Fibroblast of skin of right biceps (primary cell): ENCODE measurements around the gene ZNF618.
A peak's percentile ranks its signal among the peaks of the same experiment; 100 is the strongest.

Experiments used
- DNase-seq: peaks from one replicate; pipeline ENCODE4 v3.0.0-alpha.2; 2013

Gene ZNF618

DNA sequence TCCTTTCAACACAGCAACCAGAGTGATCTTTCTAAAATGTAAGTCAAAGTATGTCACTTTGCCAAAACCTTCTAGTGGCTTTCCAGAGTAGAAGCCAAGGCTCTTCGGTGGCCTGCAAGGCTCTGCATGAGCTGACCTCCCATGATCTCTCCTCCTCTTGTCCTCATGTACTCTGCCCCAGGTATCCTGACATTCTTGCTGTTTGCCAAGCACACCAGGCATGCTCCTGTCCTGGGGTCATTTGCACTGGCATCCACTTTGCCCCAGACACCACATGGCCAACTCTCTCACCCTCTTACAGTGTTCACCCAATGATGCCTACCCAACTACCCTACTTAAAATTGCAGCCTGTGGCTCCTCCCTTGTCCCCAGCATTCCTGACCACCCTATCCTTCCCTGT lies 86.3 kb downstream of the ZNF618 start:
- no peak for DNase-seq

DNA sequence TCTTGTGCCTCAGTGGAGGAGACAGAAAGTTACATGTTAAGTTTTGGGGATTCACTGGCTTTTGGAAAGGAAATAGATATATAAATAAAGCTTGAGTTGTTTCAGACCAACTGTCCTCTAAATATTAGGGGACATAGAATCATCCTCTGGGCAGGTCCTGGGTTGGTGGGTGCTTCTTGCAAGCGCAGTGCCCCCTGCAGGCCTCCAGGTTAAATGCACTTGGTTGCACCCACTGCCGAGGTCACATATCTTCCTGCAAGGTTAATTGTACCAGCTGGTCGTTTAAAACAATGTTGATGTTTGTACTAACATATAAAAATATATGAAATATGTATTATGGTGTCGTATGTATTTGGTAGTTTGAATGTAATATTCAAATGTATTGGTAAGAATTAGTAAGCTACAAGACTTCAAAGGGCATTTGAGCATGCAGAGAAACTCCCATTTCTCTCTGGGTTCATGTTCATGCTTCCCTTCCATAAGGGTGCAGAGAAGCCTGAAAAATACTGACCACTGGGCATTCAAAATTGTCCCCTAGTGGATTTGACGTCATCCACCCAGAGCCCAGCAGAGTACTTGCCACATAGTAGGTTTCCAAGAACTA lies 87.0 kb downstream of the ZNF618 start:
- peak; percentile 39 for DNase-seq

DNA sequence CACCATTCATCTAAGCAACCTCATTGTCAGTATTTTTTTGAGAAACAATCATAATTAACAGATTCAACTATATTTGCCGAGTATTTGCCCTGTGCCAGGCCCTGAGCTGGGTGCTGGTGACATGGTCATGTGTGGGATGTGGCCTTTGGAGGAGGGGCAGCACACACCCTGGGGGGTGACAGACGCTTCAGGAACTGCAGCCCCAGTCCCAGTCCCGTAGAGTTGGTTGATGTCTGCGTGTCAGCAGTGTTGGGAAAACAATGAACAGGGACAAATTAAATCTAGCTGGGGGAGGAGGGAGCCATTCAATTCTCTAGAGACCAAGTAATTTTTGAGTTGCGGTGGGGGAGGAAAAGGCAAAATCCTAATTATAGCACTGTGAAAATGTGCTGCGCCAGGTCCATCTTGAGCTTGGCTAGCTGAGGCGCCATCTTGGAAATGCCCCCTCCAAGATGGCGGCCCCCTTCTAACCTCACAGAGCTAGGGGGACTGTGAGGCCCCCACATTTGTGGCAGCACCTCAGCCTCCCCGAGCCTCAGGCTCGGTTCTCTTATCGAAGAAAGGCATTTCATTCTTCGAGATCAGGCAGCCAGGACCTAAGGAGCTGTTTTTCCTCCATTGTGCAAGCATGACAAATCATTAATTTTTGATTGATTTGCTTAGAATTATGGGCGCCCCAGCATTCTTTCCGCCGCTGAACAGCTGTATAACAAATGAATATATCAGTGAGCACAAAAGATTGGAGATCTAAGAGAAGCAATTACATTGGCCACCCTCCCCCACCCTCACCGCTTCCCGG lies 87.8 kb downstream of the ZNF618 start:
- DNase-seq, result peak; percentile 62

DNA sequence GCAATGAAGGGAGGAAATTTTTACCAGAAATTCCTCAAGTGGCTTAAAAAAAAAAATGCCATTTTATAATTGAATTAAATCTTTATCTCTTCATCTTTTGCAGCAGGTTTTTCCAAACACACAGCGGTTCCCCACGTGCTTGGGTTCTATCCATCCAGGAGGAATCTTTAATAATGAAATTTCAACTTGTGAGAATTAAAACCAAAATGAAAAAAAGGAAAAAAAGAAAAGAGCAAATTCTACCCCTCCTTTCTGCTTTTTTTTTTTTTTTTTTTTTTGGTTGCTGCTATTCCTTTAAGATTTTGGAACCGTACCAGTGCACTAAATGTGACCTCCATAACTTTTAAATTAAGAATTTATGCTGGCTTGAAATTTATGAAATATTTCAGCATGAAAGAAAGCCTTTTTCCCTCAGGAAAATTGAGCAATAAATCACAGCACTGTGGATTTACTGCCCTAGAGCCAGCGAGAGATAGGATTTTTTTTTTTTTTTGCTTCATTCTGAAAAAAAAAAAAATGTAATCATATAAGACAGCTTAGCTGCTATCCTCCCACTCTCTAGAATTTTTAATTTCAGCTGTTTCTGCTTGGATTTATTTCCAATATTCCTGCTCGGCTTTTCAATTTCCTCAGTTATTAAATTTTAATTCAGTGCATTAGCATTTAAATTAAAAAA lies 88.5 kb downstream of the ZNF618 start:
- peak; percentile 57 for DNase-seq

DNA sequence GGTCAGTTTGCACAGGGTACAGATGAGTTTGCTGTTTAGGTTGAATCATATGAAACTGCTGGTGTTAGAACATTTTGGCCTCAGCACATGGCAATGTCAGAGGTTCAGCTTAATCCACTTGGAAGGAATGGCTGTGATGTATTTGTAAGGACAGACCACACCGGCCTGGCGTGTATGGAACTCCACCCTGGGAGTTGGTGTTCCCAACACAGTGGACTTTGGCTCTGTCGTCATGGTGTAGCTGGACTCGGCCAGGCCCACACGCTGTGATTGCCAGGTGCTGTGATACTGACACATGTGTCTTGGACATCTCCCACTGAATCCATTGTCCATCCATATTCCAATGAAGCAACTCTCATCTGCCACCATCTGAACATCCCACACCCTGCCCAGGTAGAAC lies 90.3 kb downstream of the ZNF618 start:
- no peak for DNase-seq

DNA sequence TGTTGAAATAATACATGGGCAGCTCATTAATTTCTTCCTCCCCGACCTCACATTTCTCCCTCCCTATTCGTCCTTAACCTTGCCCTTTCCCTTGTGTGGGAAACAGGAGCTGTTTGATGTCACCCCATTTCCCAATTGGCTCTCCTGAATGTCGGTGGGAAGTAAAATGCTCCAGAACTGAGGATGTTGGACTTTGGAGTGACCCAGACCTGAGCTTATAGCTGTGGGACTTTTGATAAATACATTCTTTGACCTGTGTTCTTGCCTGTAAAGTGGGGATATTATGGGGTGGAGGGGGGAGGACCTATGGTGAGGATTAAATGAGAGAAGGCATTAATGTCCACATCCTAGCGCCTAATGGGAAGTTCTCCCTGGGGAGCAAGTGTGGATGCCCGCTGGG lies 91.3 kb downstream of the ZNF618 start:
- DNase-seq, result no peak

DNA sequence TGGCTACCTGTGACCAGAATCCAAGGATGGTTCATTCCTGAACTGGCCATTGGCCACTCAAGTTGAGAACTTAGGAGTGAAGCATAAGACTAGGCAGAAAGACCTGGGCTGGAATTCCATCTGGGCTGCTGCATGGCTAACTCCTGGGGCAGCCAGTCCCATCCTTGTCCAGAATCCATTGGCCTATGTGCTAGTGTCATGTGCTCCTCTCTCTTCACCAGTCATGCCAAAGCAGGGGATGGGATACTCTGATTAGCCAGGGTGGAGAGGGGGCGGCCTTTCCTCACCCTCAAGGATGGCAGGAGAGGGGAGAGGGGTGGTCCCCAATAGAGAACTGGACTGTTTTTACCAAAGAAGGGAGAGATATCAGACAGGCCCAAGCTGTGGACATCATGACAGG lies 93.2 kb downstream of the ZNF618 start:
- no peak for DNase-seq

DNA sequence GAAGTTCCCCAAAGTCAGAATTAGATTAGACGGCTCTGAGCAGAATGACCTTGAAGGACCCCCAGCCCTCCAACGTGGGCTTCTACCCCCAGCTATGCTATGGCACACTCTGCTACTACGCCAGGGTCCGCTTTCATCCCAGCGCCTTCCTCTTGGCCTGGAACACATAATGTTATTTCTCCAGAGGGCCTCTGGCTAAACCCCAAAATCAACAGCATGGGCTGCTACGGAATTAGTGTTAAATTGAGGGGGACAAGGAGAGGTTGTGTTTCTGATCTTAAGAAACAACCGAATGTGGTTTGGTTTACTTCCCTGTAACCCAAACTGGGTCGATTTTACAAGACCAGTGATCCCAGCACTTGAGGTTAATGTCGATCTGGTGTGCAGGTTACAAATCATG lies 97.1 kb downstream of the ZNF618 start:
- no peak for DNase-seq

DNA sequence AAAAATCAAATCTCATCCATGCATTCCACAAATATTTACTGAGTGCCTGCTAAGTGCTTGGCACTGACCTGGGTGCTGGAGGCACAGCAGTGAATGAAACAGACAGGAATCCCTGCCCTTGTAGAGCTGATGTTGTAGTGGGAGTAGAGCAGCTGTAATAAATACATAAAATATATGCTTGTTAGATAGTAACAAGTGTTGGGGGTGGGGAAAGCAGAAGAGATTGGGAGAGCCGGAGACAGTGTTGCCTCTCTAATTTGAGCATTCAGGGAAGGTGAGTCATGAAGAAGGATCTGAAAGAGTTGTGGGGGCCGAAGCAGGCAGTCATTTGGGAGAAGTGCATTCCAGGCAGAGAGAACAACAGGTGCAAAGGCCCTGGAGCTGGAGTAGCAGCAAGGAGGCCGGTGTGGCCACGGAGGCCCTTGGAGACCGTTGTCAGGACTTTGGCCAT lies 97.9 kb downstream of the ZNF618 start:
- DNase-seq, result peak; percentile 64

DNA sequence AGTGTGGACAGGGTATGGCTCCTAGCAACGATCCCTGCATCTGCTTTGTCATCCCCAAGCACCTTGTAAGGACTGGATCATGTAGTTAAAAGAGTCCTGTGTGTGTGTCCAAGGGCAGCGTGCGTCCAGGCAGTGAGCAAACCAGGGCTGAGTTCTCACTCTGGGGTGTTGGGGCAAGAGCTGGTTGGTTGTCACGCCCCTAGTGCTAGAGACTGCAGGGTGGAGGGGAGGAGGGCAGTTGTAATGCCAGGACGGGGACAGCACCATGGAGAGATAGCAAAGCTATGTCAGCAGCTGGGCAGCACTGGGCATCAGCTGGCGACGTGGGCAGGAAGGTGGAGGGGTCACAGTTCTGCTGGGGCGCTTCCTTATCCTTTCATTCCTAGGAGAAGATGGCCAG lies 100.8 kb downstream of the ZNF618 start:
- DNase-seq, result no peak

DNA sequence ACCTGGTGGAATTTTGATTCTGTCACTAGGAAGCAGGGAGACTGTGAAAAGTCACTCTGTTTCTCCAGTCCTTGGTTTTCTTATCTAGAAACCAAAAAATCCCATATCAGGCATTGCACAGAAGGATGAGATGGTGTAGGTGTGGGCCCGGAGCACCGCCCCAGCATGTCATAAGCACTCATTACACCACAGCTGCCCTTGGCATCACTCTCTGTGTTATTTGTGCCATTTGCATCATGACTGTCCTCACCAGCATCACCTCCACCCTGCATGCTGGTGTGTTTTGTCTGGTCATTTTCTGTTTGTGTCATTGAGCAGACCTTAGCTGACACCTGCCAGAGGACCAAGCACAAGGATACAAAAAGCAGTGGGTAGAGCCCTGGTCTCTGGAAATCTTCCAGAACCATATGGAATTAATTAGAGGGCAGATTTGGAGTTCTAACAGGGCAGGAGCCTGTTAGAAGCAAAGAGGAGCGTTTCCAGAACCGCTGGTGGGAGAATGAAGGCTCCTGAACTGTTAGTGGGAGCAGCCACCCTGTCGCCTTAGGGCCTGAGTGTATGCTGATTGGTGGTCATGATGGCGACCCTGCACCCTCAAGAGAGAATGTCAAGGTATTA lies 102.7 kb downstream of the ZNF618 start:
- DNase-seq, result peak; percentile 47

DNA sequence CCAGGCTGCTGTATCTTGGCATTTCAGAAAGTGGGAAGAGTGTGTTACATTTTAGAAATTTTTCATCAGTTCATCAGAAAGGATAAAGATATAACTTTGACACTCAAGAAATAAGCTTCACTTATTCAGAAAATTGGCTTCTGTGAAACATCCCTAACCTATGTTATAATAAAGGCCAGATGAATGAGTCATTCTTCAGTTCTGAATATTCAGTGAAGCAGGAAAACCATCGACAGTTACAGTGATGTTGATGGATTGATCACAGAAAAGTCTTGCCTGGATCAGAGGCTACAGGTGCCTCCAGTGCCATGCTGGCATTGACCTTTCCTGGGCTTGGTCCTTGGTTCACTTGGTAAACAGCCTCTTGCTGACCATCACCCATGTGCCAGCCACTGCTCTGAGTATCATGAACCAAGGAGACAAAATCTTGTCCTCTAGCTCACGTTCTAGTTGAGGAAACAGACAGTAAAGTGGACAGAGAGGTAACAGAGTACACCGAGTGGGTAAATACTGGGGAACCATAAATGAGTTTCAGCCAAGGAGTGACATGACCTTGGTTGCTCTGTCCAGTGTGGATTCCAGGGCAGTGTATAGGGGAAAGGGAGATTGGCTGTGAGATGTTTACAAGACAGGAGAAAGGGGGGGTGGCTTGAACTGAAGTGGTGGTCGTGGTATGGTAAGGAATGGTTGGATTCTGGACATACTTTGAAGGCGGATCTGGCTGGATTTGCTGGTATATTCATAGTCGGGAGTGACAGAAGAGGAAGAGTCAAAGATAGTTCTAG lies 103.4 kb downstream of the ZNF618 start:
- peak; percentile 61 for DNase-seq

DNA sequence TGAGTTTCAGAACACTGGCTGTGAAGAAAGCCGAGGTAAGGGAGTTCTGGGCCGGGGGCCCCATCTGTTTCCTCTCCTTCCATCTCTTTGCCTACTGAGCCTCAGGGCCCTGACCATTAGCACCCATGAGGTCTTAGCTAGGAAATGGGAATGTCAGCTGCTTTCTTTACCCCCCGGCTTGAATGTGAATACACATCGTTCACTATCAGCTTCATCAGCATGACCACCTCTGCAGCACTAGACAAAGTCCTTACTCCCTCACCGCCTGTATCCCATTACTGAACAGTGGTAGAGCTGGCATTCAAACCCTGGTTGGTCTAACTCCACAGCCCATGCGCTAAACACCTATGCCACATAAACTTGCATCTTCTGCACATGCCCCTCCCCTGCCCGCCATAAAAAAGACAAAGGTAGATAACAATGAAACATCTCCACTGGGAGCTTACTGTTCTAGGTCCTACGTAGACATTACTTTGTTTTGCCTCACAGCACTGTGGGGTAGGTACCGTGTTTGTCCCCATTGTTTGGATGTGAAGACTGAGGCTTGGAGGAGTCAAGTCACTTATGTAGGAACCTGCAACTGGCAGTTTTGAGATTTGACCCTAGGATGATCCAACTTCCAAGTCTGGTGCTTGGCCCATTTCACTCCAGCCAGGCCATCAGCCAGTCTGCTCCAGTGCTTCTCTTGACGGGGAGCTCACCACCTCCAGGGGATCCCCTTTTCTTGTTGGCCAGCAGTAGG lies 108.7 kb downstream of the ZNF618 start:
- no peak for DNase-seq

DNA sequence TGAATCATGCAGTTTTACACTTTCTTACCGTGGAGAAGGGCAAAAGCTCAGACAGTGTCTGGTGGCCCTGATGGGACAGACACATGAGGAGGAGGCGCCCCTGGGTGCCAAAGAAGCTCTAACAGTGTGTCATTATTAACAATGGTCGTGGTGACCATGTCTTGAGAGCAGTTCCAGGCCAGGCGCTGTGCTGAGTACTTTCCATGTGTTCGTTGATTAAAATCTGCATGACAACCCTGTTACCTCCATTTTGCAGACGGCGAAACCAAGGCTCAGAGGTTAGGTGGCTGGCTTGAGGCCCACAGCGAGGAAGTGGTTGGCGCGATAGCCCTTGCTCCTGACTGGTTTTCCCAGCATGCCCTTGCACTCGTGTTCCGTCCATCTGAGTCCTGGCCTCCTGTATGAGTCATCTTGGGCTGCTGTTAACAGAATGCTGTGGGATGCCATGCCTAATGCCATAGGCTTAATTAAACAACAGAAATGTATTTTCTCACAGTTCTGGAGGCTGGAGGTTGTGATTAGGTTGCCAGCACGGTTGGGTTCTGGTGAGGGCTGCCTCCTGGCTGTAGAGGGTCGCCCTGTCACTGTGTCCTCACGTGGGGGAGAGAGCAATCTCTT lies 110.0 kb downstream of the ZNF618 start:
- DNase-seq, result peak; percentile 36

DNA sequence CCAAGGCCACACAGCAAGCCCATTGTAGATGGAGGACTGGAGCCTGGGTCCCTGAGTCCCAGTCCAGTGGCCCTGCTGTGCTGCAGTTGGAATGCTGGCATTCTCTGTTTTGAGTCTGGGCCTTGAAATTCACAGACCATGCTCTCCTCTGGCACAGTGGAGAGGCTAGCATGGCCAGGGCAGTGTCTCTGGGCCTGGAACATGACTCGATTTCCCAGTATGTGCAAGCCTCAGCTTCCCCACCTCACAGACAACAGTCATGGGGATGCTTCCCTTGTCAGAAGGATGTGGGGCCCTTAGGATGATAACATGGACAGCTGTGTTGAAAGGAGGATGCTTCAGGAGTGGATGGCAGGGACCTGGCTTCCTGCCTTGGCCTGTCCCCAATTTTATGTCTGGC lies 110.8 kb downstream of the ZNF618 start:
- no peak for DNase-seq

DNA sequence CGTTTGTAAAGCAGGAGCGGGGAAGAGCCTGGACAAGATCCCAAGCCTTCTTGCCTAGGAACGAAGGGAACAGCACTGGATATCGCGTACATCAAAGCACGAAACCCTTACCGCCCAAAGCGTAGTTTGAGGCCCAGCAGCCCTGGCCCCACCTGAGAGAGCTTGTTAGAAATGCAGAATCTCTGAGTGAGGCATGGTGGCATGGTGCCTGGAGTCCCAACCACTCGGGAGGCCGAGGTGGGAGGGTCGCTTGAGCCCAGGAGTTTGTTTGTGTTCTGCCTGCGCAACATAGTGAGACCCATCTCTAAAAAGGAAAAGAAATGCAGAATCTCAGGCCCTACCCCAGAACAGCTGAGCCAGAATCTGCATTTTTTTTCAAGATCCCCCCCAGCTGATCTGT lies 111.4 kb downstream of the ZNF618 start:
- DNase-seq, result no peak

DNA sequence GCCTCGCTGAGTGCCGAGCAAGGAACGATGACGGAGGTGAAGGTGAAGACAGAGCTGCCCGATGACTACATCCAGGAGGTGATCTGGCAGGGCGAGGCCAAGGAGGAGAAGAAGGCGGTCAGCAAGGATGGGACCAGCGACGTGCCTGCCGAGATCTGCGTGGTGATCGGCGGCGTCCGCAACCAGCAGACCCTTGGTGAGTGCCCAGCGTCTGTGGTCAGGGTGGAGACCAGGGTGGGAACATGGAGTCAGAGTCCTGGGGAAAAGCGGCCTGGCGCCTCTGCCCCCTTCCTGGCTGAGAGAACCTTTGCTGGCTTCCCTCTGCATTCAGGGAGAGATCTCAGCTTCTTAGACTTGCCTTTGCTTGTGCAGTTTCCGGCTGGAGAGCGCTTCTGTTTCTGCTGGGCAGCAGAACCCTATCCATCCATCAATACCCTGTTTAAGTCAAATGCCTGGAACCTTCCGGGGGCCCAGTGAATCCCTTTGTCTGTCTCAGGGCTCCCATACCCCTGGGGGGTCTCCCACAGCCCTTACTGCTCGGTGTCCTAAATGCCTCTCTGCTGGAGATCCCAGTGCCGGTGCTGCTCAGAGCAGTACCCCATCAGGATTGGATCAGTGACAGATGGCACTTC lies 112.4 kb downstream of the ZNF618 start:
- no peak for DNase-seq

DNA sequence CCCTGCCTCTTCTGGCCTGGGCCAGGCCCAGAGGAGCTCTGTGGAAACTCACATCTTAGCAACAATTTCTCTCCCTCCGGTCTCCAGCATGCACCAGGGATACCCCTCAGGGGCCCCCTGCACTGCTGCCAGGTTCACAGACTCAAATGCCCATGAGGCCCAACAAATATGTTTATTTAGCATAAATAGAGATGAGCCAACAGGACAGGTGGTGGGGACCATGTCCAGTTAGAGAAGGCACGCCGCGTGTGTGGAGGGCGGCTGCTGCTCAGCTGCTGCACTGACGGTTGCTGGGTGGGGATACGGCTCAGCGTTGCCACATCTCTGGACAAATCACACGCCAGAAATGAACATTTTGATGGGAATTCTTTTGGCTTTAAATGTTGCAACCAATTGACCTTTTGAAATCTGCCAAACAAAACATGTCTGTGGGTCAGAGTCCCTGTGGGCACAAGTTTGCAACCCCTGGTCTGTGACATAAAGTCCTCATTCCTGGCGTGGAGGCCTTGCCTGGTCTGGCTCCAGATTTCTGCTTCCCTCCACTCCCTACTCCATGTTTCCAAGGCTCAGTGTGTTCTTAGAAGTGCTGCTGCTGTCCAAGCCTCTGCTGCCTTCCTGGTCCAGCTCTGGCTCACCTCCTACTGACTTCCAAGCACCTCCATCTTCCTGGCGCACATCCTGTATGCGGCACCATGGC lies 113.1 kb downstream of the ZNF618 start:
- DNase-seq, result no peak

DNA sequence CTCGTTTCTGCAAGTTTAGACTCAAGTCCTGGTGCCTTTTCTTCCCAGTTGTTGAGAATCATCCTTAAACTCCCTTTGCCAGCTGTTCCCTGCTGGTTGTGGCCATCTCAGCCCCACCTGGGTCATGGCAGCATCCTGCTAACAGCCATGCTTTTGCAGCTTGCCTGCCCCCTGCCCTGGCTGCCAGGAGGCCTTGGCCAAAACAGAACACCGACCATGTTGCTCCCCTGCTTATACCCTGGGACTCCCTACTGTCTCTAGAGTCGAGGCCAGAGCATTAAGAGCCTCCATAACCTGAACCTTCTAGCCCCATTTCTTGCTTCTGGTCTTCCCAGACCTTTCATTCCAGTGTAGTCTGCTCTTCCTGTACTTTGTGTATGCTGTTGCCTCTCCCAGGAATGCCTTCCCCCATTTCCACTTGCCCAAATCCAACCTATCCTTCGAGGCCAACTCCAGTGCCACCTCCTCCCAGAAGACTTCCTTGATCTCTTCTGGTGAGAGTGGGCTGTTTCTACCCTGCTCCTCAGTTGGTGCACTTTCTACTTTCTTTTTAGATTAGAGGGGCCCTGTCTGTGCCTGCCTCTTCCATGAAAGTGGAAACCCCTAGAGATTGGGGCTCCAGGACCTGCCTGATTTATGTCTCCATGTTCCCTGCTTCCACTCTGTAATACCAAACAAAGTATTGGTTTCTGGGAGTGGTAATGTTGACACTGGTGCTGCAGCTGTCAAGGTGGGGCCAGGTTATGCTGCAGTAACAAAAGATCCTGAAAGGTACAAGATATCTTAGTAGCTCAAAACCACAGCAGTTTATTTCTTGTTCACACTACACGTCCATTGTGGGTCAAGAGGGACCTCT lies 113.8 kb downstream of the ZNF618 start:
- DNase-seq, result no peak

DNA sequence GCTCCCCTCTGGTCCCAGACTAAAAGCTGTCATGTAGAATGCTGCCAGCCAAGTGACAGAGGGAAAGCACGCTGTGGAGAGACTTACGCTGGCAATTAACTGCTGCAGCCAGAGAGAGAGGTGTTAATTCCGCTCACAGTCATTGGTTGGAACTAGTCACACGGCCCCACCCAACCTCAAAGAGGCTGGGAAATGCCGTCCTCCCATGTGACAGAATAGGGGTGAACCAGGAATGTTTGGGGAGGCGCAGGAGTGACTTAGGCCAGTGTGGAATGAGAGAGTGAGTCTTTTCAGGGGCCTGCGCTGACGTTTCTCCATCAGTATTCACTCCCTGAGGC lies 114.4 kb downstream of the ZNF618 start:
- no peak for DNase-seq
